Measurements from ENCODE around the gene IKZF2.

Gene IKZF2

GRCh38 chr2:213151437-213152064 is at the start of gene IKZF2:
Gene IKZF2, minus strand, starts transcription at chr2:213151612. Its CDS starts 2,983 bp downstream, at chr2:213148629.
- peak; percentile 39 for DNase-seq (ENCODE audit: low spot score)

- DNase-seq (ENCODE audit: low spot score): no peak
Observed at GRCh38 chr2:213199871-213200270, 48.5 kb upstream of the IKZF2 start.

GRCh38 chr2:213189001-213189899 is 37.8 kb upstream of the IKZF2 start:
- DNase-seq (ENCODE audit: low spot score): peak; percentile 56

- no peak for DNase-seq (ENCODE audit: low spot score)
Observed at GRCh38 chr2:213188533-213188867, 37.1 kb upstream of the IKZF2 start.

GRCh38 chr2:213187833-213188532 is 36.6 kb upstream of the IKZF2 start:
- DNase-seq (ENCODE audit: low spot score): peak; percentile 13

- DNase-seq (ENCODE audit: low spot score): no peak
Observed at GRCh38 chr2:213187386-213187785, 36.0 kb upstream of the IKZF2 start.

GRCh38 chr2:213185147-213185822 is 33.9 kb upstream of the IKZF2 start:
- DNase-seq (ENCODE audit: low spot score): no peak

- no peak for DNase-seq (ENCODE audit: low spot score)
Observed at GRCh38 chr2:213181712-213182111, 30.3 kb upstream of the IKZF2 start.

GRCh38 chr2:213177679-213178078 is 26.3 kb upstream of the IKZF2 start:
- no peak for DNase-seq (ENCODE audit: low spot score)

GRCh38 chr2:213175673-213176247 is 24.3 kb upstream of the IKZF2 start:
- no peak for DNase-seq (ENCODE audit: low spot score)

GRCh38 chr2:213172641-213173040 is 21.2 kb upstream of the IKZF2 start:
- no peak for DNase-seq (ENCODE audit: low spot score)

- DNase-seq (ENCODE audit: low spot score): no peak
Observed at GRCh38 chr2:213171147-213171546, 19.7 kb upstream of the IKZF2 start.

GRCh38 chr2:213167271-213167930 is 16.0 kb upstream of the IKZF2 start:
- DNase-seq (ENCODE audit: low spot score): no peak

GRCh38 chr2:213166109-213166508 is 14.7 kb upstream of the IKZF2 start:
- no peak for DNase-seq (ENCODE audit: low spot score)

- no peak for DNase-seq (ENCODE audit: low spot score)
Observed at GRCh38 chr2:213164263-213164662, 12.9 kb upstream of the IKZF2 start.

- DNase-seq (ENCODE audit: low spot score): no peak
Observed at GRCh38 chr2:213162516-213163118, 11.2 kb upstream of the IKZF2 start.

- no peak for DNase-seq (ENCODE audit: low spot score)
Observed at GRCh38 chr2:213161759-213162515, 10.5 kb upstream of the IKZF2 start.

- DNase-seq (ENCODE audit: low spot score): no peak
Observed at GRCh38 chr2:213159768-213160167, 8.4 kb upstream of the IKZF2 start.

GRCh38 chr2:213157242-213157641 is 5.8 kb upstream of the IKZF2 start:
- DNase-seq (ENCODE audit: low spot score): no peak

- DNase-seq (ENCODE audit: low spot score): no peak
Observed at GRCh38 chr2:213156717-213157116, 5.3 kb upstream of the IKZF2 start.

Measured in COLO829 (cell line).